A673 (cell line): ENCODE results near the gene NPAS1. TPM values are rescaled to one million over a fixed set of nuclear protein-coding genes. Genes with fewer than 3 reads are reported as not detected.
"Not testable (repeated sequence)": the region's sequence is repeated elsewhere in the genome, so short reads cannot be mapped to it uniquely, and the experiment has no call there.

ENCODE experiments used
- BruUV-seq: library from RNA; stranded (reverse); fragments of 400-500 nt; replicated peaks from 2 replicates; lab custom pipeline; 2021; lab: Mats Ljungman, UMichigan
- CTCF ChIA-PET: fragments of 300-600 bp; sonication (Branson Sonifier 250); formaldehyde crosslinking; loops from one replicate; lab custom pipeline; 2022; ENCODE audit warnings: antibody characterized with exemption; lab: Charles Lee
- POLR2A ChIA-PET: fragments of 300-600 bp; sonication (Branson Sonifier 250); formaldehyde crosslinking; loops from one replicate; lab custom pipeline; 2022; ENCODE audit warnings: antibody characterized with exemption; ENCODE audit not compliant: low non-redundant PET; lab: Charles Lee
- DNase-seq: peaks from one replicate; pipeline ENCODE4 v3.0.0-alpha.2; 2015; ENCODE audit warnings: low spot score
- H3K27ac ChIP-seq: fragments of 200-600 bp; sonication (generic); 2 replicates; pipeline ENCODE4 v1.5.1; 2016; ENCODE audit warnings: mixed run types, low read depth, mild to moderate bottlenecking, mixed read lengths, antibody characterized with exemption, low read length; ENCODE audit not compliant: poor library complexity, severe bottlenecking
- H3K27me3 ChIP-seq: fragments of 200-600 bp; sonication (generic); replicated peaks from 2 replicates; pipeline ENCODE4 v1.6.1; 2017; ENCODE audit warnings: mixed run types, low read depth, mild to moderate bottlenecking, mixed read lengths, antibody characterized with exemption, low read length; ENCODE audit not compliant: insufficient read depth, poor library complexity
- H3K36me3 ChIP-seq: fragments of 200-600 bp; sonication (generic); 2 replicates; pipeline ENCODE4 v1.6.1; 2016; ENCODE audit warnings: mixed run types, mild to moderate bottlenecking, mixed read lengths, antibody characterized with exemption, low read length; ENCODE audit not compliant: insufficient read depth, poor library complexity, severe bottlenecking
- H3K4me1 ChIP-seq: fragments of 200-600 bp; sonication (generic); 2 replicates; pipeline ENCODE4 v1.6.1; 2017; ENCODE audit warnings: mixed run types, mild to moderate bottlenecking, mixed read lengths, antibody characterized with exemption, low read length; ENCODE audit not compliant: insufficient read depth, poor library complexity, severe bottlenecking
- H3K4me3 ChIP-seq: fragments of 200-600 bp; sonication (generic); 2 replicates; pipeline ENCODE4 v1.5.1; 2016; ENCODE audit warnings: low read depth, mixed run types, mild to moderate bottlenecking, mixed read lengths, low read length; ENCODE audit not compliant: poor library complexity, severe bottlenecking
- H3K9me3 ChIP-seq: fragments of 200-600 bp; sonication (generic); 2 replicates; pipeline ENCODE4 v1.6.1; 2016; ENCODE audit warnings: mixed run types, low read depth, mild to moderate bottlenecking, mixed read lengths, antibody characterized with exemption, low read length; ENCODE audit not compliant: poor library complexity, severe bottlenecking
- CTCF ChIP-seq: fragments of 300-800, 200-600 bp; sonication (generic); conservative IDR thresholded peaks from 2 replicates; pipeline ENCODE4 v1.5.1; 2017; ENCODE audit warnings: low read depth, mild to moderate bottlenecking, antibody characterized with exemption, low read length, moderate library complexity, mixed read lengths
- EZH2 ChIP-seq: fragments of 200-600 bp; sonication (generic); IDR thresholded peaks from 2 replicates; pipeline ENCODE4 v1.6.1; 2017; ENCODE audit warnings: borderline replicate concordance, low read depth, mild to moderate bottlenecking, mixed read lengths, antibody characterized with exemption, low read length; ENCODE audit not compliant: poor library complexity, severe bottlenecking
- intact Hi-C: fragments of 100-400 bp; cut with micrococcal nuclease; formaldehyde crosslinking; loops from one replicate; pipeline ENCODE4 v1.10.0; 2022; ENCODE audit not compliant: unreplicated experiment
- total RNA-seq: library from RNA; stranded (reverse); gene quantifications from 2 replicates; pipeline ENCODE4 v1.2.3, GENCODE V29; 2021

NPAS1 gene
- total RNA-seq, 1 experiment from 2014 or later, result 2.1 TPM

DNA sequence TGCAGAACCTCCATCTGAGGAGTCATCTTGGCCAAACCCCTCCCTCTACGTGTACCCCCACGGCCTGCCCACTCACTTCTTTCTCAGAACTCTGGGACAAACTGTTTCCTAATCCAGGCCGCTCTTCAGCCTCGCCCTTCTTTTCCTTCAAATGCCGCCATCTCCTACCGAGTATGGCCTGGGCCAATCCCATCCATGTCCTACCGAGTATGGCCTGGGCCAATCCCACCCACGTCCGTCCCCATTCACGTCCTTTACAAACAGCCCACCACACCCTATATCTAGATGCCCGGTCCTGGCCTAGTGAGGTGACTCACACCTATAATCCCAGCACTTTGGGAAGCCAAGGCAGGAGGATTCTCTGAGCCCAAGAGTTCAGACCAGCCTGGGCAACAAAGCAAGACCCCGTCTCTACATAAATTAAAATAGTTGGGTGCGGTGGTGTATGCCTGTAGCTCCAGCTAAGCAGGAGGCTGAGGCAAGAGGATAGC lies 27.7 kb downstream of the NPAS1 start:
- ChIA-PET POLR2A (no interaction called here), CTCF (interaction anchor here (1.0 kb wide), 1 partner anchor 197 kb away, joined by 3 read pairs; no protein-coding TSS in a partner anchor)
- Histone ChIP-seq H3K4me3 (peak overlapping the region; percentile 94), H3K27ac (no peak overlapping the region), H3K27me3 (no peaks in the 10 kb centered on the region), H3K9me3 (no peaks in the 10 kb centered on the region), H3K4me1 (peaks cover 9% of the 10 kb centered on the region), H3K36me3 (no peaks in the 10 kb centered on the region)
- intact Hi-C loops, result no loop called here
- no peak for DNase-seq
- no TSS peak for BruUV-seq
- no peak for TF ChIP-seq CTCF
- TF ChIP-seq EZH2, result no peak

GRCh38 chr19:47047763-47048405 lies 28.2 kb downstream of the NPAS1 start:
- TF ChIP-seq CTCF, result no peak
- no peak for TF ChIP-seq EZH2
- ChIA-PET CTCF (interaction anchor here (1.0 kb wide), 1 partner anchor 196 kb away, joined by 3 read pairs; no protein-coding TSS in a partner anchor), POLR2A (no interaction called here)
- H3K4me1 ChIP-seq, result peaks cover 9% of the 10 kb centered on the region
- peak; percentile 94 for DNase-seq
- no peaks in the 10 kb centered on the region for H3K9me3 ChIP-seq
- H3K27ac ChIP-seq, result peak overlapping the region; percentile 76
- peak overlapping the region; percentile 94 for H3K4me3 ChIP-seq
- H3K27me3 ChIP-seq, result no peaks in the 10 kb centered on the region
- H3K36me3 ChIP-seq, result no peaks in the 10 kb centered on the region
- intact Hi-C loops, result no loop called here
- no TSS peak for BruUV-seq

GRCh38 chr19:47049307-47049700 lies 29.7 kb downstream of the NPAS1 start:
- H3K9me3 ChIP-seq, result no peaks in the 10 kb centered on the region
- CTCF ChIA-PET, result no interaction called here
- no peaks in the 10 kb centered on the region for H3K27me3 ChIP-seq
- intact Hi-C loops, result no loop called here
- TF ChIP-seq CTCF, result no peak
- no peak for TF ChIP-seq EZH2
- peak overlapping the region; percentile 26 for H3K27ac ChIP-seq
- POLR2A ChIA-PET, result no interaction called here
- BruUV-seq, result no TSS peak
- H3K4me3 ChIP-seq, result peak overlapping the region; percentile 94
- no peaks in the 10 kb centered on the region for H3K36me3 ChIP-seq
- DNase-seq, result peak; percentile 71
- peaks cover 9% of the 10 kb centered on the region for H3K4me1 ChIP-seq

DNA sequence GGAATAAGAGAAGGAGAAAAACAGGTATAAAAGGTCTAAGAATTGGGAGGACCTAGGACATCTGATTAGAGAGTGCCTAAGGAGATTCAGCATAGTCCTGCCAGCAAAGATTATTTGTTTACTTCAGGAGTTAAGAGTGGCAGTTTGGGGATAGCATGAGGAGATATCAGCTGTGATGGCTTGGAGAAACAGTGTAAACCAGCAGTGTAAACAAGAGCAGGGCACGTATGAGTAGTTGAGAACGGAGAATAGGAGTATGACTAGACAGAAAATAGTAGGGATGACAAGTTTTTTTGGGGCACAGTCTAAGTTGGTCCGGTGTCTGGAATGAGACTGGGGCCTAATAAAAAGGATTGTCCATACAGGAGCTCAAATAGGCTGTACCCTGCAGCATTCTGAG lies 30.9 kb downstream of the NPAS1 start:
- CTCF ChIA-PET, H3K4me1 ChIP-seq, POLR2A ChIA-PET, BruUV-seq, H3K27ac ChIP-seq, H3K27me3 ChIP-seq, H3K4me3 ChIP-seq, H3K9me3 ChIP-seq, DNase-seq, H3K36me3 ChIP-seq, intact Hi-C loops: not testable (repeated sequence)
